Measurements from ENCODE around the gene FKBP3.
"Not testable (repeated sequence)": the region's sequence is repeated elsewhere in the genome, so short reads cannot be mapped to it uniquely, and the experiment has no call there.

Gene FKBP3

DNA sequence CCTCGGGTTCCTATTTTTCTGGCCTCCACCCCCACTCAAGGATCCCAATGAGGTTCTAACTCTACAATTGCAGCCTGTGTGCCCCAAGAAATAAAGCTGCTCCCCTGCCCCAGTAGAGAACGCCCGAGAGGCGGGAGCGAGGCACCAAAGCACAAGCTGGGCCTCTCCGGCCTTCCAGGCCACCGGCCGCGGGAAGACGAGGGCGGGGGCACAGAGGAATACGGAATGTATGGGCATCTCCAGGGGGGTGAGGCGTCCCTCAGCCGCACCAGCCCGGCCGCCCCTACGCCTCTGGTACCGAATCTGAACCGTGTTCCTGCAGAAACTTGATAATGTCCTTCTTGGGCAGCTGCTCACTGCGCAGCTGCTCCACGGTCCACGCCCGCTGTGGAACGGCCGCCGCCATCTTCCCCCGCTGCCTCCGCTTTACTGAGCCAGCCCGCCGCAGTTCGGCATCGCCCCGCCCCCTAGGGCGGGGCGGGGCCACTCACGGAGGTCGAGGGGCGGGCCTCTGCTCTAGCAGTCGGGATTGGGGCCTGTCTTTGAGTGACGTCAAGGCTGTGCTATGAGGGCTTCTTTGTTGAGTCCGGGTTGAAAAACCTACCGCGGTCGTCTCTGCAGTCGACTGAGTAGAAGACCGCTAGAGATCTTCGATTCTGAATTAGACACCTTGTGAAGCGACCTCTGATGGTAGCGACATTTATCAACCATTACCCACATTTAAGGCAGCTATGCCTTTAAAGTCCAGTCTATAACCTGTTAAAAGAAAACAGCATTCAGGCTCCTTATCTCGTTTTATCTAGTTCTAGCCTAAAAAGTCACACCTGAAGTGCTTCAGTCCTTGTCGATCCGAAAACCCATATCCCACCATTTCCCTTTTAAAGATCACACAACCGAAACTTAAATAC, at the start of gene FKBP3:
Gene FKBP3, minus strand, starts transcription at position 431 of the 908 bp plus-strand sequence. Its CDS starts 25 bp downstream, at position 406.
- DNase-seq (ENCODE audit: low read depth), result peak; percentile 97

DNA sequence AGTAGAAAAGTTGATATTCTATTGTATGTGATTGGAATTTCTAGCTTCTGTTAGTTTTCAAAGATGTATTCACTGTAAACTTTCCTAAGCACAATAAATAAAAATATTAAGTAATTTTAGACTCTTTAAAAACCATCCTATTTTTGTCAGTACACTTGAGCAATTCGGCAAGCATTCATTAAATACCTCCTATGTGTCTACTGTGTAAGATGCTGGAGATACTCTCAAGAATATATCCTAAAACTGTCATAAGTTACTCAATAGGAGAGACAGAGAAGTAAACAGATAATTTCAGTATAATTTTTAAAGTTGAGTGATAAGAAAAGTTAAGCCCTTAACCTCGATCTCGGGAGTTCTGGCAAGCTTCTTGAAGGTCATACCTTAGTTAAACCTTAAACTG, 47.5 kb upstream of the FKBP3 start:
- DNase-seq (ENCODE audit: low read depth), result no peak

DNA sequence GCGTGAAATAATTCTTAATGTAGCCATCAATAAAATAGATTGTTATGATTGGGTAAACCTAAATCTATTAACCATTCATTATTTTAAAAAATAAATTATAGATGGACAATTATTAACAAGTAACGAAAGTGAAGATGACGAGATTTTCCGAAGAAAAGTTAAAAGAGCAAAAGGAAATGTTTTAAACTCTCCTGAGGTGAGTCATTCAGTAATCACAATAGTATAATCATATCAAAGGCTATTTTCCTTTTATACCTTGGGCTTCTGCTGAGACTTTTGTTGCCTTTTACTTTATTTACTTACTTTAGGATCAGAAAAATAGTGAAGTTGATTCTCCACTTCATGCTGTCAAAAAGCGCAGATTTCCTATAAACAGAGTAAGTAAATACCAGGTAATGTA, 47.0 kb upstream of the FKBP3 start:
- DNase-seq (ENCODE audit: low read depth), result no peak

DNA sequence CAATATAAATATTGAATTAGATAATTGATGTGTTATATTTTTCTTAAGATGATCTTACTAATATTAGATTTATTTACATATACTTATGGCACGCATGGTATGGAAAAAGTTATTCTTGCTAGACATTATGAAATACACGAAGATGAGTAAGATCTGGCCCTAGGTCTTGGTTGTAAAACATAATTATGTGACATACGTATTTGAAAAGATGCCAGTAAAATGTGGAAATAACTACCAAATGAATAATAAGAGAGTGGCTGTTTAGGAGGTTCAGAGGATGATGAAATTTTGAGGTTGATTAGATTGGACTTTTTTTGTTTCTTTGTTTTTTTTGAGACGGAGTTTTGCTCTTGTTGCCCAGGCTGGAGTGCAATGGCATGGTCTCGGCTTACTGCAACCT, 42.8 kb upstream of the FKBP3 start:
- DNase-seq (ENCODE audit: low read depth), result peak; percentile 74

DNA sequence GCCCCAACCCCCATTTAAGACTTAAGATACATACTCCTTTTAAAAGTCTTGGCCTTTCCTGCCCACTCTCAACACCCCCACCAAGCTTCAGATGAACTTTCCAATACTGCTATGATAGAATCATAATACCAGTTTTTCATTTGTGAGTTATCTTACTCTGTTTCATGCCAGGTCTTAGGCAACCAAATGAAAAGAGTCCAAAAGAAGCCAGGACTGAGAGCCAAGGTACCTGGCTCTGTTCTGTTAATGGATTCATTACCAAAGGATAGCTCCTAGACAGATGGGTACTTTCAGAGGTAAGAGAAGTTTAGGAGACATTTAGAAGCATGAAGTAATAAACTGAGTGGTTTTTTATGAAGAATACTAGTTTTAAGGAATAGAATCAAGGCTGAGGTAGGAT, 35.6 kb upstream of the FKBP3 start:
- no peak for DNase-seq (ENCODE audit: low read depth)

DNA sequence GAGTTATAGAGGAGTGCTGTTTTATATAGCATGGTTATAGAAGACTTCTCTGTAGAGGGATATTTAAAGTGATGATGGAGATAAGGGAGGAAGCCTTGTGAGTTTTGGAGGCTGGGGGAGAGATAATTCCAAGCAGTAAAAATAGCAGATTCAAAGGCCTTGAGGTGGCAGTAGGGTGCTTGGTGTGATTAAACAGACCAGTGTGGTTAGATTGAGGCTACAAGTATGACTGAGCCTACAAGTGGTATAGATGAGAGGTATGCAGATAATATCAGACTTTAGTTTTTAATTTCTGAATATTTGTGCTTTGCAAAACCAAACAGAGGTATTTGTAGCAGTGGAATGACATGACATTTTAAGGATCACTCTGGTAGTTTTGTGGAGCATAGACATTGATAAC, 21.8 kb upstream of the FKBP3 start:
- no peak for DNase-seq (ENCODE audit: low read depth)

DNA sequence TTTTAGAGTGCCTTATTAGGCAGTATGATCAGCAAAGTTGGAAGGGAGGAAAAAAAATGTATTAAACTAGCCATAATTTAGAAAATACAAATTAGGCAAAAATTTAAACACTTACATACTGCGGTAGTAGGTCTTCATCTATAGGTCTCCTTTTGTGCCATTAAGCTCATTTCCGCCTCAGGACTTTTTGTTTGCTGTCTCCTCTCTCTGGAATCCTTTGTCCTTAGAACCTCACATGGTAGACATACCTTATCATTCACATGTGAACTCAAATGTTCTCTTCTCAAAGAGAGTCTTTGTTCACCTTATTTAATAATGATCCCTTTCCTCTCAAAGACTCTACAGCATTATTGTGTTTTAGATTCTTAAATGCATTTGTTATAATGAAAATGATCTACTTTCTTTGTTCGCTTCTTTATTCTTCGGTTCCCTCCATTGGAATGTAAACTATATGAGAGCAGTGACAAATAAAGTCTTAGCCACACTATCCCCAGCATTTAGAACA, 16.2 kb upstream of the FKBP3 start:
- no peak for DNase-seq (ENCODE audit: low read depth)

DNA sequence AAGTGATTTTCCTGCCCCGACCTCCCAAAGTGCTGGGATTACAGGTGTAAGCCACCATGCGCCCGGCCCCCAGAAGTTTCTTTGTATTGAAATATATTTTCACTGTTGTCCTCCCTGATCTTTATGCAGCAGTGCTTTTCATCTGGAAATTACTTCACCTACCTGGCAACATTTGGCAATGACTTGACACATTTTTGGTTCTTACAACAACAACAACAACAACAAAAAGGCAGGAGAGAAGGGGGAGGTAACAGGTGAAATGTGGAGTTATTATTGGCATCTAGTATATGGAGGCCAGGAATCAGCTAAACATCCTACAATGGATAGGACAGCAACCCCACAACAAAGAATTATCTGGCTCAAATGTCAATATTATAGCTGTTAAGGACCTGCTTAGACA, 15.3 kb upstream of the FKBP3 start:
- DNase-seq (ENCODE audit: low read depth), result no peak

DNA sequence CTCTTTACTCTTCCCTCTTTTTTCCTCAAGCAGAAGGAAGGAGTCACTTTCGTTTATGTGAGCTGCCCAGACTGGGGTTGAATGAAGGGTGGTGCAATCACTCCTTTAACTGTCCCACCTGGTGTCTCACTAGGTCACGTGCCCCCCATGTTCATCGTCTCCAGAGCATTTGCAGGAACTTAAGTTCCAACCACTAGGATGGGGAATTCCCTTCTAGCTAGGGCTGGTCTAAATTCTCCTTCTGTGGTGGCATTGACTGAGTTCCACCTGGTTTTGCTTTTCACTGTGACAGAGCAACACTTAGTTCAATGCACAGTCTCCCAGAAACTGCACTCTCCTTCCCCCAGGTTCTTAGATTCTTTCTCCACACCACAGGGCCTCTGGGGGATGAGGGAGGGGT, 10.9 kb upstream of the FKBP3 start:
- DNase-seq (ENCODE audit: low read depth), result no peak

DNA sequence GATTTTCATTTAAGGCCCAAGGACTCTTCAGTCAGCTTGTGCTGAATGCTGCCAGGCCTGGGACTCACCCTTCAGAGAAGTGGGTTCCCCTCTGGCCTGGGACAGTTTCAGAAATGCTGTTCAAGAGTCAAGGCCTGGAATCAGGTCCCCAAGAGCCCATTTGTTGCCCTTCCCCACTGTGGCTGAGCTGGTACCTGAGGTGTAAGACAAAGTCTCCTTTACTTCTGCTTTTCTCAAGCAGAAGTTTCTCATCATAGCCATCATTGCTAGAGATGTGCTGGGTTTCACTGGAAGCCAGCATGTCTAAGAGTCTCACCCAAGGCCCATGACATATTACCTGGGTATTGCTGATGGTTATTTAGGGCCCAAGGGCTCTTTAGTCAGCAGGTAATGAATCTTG, 10.4 kb upstream of the FKBP3 start:
- no peak for DNase-seq (ENCODE audit: low read depth)

DNA sequence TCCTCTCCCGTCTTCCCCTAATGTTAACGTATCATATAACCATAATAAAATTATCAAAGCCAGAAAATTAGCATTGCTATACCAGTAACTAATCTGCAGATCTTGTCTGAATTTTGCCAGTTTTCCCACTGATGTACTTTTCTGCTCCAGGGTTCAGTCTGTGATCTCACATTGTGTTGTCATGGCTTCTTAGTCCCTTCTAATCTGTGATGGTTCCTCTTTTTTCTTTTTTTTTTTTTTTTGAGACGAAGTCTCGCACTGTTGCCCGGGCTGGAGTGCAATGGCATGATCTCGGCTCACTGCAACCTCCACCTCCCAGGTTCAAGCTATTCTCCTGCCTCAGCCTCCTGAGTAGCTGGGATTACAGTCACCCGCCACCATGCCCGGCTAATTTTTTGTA, 7.8 kb upstream of the FKBP3 start:
- DNase-seq (ENCODE audit: low read depth), result not testable (repeated sequence)

DNA sequence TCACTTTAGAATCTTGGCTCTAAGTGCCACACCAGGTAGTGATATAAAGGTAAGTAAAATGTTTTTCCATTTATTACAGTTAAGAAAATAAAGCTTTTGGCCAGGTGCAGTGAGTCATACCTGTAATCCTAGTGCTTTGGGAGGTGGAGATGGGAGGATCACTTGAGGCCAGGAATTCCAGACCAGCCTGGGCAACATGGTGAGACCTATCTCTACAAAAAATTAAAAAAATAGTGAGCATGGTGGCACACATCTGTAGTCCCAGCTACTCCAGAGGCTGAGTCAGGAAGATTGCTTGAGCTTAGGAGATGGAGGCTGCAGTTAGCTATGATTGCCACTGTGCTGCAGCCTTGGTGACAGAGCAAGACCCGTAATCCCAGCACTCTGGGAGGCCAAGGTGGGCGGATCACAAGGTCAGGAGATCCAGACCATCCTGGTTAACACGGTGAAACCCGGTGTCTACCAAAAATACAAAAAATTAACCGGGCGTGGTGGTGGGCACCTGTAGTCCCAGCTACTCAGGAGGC, 6.4 kb upstream of the FKBP3 start:
- no peak for DNase-seq (ENCODE audit: low read depth)

DNA sequence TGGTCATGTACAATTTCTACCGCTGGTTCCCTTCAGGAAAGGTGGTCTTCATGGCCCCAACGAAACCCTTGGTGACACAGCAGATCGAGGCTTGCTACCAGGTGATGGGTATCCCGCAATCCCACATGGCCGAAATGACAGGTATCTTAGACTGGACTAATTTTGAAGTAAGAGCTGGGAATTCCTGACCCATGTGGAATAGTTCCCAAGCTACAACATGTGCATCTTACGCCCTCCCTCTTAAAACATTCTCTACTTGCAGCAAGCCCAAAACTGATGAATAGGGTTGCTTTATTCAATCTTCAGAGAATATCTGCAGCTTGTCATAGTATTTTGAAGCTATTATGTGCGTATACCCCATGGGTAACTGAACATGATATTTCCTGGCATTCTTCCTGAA, 2.1 kb upstream of the FKBP3 start:
- DNase-seq (ENCODE audit: low read depth), result no peak

DNA sequence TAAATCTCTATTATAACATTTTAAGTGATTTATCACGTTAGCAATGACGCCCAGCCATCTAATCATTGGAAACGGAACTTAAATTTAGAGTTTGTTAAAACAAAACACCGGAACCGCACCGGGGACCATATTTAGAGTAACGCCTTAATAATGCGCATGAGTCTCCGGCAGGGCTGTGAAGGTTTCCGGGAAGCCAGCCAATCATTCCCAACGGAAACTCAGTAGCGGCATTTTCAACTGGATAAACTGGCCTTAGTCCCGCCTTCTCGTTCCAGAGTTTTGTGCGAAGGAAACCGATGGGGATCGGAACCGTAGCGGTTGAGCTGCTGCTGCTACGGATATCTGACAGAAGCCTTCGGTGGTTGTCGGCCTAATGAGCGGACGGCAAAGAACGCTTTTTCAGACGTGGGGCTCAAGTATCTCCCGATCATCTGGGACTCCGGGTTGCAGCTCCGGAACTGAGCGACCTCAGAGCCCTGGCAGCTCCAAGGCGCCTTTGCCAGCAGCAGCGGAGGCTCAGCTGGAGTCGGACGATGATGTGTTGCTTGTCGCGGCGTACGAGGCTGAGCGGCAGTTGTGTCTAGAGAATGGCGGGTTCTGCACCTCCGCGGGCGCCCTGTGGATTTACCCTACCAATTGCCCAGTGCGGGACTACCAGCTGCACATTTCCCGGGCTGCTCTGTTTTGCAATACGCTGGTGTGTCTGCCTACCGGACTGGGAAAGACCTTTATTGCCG, 1.5 kb upstream of the FKBP3 start, which contains the start of gene FANCM:
Gene FANCM, plus strand, starts transcription at position 272 of the 737 bp plus-strand sequence. Its CDS starts 102 bp downstream, at position 374.
- DNase-seq (ENCODE audit: low read depth), result peak; percentile 93

DNA sequence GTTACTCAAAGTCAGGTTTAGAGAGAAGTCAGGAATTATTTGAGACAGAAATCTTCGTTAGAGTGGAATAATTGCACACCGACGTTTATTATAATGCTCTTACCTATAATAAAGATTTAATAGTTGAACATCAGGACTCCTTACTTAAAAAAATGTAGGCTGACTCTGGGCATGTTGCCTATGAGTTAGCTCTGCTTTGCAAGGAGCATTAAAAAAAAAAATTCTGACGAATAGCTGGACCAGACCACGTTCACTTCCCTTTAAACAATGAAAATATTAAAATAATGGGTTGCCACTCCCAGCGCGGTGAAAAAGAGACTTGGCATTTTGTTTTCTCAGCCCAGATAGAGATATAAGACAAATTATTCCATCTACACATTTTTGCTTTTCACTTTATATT, 875 bp upstream of the FKBP3 start:
- DNase-seq (ENCODE audit: low read depth), result no peak

DNA sequence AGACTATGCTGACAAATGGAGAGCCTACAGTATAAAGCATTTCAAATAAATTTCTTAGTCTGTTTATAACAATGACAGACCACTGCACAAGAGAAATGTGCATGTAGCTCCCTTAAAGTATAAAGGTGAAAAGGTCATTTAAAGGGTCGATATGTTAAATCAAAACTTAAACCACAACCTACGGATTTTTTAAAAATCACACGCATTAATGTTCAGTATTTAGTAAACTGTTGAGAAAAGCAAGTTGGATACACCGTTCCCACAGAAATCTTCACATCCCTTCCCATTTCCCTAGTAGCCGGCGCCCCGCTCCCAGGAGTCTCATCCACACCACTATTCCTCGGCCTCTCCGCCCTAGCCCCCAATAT, 614 bp downstream of the FKBP3 start:
- DNase-seq (ENCODE audit: low read depth), result no peak

DNA sequence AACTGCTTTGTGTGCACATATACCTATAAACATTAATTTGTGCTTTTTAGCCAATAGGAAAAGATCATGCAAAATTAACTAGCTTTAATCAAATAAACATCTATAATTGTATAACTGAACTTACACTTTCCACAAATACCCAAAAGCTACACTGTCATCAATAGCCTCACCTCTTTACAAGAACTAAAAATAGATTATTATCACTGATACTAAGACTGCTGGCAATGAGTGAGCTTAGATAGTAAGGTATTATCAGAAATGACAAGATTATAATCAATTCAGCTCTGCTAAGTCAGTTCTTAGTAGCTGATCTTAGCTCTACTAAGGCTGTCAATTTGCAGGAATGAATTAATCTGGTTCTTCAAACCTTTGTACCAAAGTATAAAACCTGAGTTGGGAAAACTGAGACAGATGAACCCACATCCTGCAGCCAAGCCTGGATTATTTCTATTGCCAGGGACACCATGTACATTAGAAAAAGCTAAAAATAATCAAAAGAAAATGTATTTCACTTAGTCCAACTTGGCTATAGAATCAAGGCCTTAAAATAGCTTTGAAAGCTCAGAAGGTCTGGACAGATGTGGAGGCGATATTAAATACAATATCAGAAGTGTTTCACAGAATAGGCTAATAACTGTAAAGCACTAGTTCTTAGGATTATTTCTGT, 5.2 kb downstream of the FKBP3 start:
- DNase-seq (ENCODE audit: low read depth), result no peak

DNA sequence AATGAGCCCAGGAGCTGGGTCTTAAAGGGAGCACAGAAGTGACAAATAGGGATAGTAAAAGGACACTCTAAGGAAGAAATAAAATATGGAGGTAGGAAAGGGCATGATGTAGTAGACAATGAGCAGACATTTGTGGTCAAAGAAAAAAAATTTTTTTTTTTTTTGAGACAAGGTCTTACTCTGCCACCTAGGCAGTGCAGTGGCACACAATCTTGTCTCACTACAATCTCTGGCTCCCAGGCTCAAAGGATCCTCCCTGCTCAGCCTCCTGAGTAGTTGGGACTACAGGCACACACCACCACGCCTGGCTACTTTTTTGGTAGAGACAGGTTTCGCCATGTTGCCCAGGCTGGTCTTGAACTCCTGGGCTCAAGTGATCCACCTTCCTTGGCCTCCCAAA, 8.5 kb downstream of the FKBP3 start:
- no peak for DNase-seq (ENCODE audit: low read depth)

DNA sequence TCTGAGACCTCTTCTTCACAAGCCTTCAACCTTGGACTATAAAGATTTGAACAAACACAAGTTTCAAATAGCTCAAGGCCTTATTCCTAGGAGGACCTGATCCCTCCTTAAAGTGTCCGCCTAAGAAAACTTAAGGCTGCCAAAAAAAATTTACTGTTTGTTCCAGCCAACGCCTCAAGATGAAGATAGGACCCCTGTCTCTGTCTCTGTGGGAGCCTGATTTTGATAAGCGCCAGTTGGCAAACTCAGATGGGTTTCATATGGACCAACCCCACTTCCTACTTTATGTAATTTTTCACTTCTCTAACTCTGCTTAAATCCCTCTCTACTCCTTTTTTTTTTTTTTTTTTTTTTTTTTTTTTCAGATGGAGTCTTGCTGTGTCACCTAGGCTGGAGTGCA, 11.0 kb downstream of the FKBP3 start:
- no peak for DNase-seq (ENCODE audit: low read depth)

DNA sequence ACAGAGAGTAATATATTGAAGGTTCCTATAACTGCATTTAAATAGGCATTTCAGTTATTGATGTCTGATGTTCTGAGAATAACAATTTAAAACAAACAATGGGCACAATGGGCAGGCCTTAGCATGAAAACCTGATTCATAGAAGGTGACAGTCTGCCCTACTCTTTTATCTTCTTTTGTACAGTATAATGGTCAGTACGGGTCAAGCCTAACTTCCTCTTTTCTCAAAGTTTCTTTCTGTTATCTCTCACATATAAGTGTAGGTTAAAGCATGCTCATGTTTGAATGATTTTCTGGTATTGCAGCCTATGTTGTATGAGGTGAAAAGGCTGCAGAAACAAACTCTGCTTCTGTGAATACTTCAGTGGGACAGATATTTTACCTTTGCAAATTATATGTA, 14.2 kb downstream of the FKBP3 start:
- DNase-seq (ENCODE audit: low read depth), result no peak

DNA sequence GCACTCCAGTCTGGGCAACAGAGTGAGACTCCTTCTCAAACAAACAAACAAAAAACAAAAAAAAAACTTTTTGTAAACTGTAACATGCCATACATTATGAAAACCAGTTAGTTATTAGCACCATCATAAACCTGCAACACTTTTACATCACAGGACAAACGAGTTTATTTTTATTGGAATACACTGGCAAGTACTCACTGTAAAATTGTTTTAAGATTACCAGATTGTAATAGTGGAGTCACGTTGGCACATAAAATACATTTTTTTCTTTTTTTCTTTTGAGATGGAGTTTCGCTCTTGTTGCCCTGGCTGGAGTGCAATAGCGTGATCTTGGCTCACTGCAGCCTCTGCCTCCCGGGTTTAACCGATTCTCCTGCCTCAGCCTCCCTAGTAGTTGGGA, 15.7 kb downstream of the FKBP3 start:
- no peak for DNase-seq (ENCODE audit: low read depth)

DNA sequence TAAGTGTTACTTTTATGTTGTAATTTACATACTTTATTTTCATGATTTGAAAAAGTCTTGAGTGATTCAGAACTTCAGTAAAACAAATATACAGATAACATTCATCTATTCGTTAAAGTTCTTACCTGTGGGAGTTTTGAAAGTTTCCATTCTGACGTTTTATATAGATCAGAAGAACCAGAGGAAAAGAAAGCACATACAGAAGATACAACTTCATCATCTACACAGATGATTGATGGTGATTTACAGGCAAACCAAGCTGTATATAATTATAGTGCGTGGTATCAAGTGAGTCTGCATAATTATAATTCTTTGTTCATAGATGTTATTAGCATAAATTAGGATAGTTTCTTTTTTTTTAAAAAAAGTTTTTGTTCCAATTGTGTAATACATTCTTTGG, 20.0 kb downstream of the FKBP3 start:
- no peak for DNase-seq (ENCODE audit: low read depth)
